ENCODE results near the gene ACOT7.
"Not testable (repeated sequence)": the region's sequence is repeated elsewhere in the genome, so short reads cannot be mapped to it uniquely, and the experiment has no call there.

Gene ACOT7

DNA sequence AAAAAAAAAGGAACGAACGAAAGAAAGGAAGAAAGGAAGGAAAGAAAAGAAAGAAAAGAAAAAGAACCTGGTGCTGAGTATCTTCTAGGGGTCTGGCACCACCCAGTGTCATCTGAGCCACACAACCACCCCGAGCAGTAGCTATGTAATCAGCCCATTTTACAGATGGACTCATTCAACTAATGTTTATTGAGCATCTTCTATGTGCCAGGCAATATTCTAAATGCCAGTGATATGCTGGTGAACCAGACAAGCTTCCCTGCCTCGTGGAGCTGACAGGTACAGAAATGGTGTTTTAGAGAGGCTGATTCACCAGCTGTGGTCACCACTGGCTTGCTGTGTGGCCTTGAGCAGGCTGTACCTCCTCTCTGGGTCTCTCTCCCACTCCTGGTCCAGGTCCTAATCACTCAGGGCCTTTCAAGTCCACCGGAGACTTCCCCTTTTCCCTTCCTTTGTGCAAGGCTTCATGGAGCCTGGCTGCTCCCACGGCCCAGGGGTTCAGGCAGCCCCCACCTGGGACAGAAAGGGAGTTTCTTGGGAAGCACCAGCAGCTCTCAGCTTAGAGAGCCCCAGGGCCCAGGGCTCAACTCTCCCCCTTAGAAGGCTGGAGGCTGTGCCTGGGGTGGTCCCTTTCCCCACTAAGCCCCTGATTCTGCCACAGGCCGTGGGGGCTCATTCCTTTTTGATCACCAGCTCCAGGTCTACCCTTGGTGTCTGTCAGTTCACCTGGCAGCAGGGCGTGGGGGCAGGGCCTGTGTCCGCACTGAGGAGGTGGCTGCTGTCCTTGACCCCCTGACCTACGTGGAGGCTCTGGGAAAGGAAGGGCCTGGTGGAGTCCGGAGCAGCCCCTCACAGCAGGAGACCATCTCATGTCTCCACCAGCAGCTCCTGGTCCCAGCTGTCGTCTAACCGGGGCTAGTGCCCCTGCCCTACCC, 38.3 kb upstream of the ACOT7 start:
- not testable (repeated sequence) for H3K4me3 ChIP-seq (ENCODE audit: low read length); H3K36me3 ChIP-seq (ENCODE audit: insufficient read depth, low read length); H3K9ac ChIP-seq (ENCODE audit: low read depth, low read length); H3K9me3 ChIP-seq (ENCODE audit: insufficient read depth, low read depth, low read length); H3K4me1 ChIP-seq (ENCODE audit: insufficient read depth, low read length); H3K27ac ChIP-seq (ENCODE audit: low read depth, low read length)
- WGBS = 70% methylated on average over 11 of the region's 13 CpGs
- H3K27me3 ChIP-seq (ENCODE audit: insufficient read depth, low read length) = peaks cover 13% of the 10 kb centered on the region

DNA sequence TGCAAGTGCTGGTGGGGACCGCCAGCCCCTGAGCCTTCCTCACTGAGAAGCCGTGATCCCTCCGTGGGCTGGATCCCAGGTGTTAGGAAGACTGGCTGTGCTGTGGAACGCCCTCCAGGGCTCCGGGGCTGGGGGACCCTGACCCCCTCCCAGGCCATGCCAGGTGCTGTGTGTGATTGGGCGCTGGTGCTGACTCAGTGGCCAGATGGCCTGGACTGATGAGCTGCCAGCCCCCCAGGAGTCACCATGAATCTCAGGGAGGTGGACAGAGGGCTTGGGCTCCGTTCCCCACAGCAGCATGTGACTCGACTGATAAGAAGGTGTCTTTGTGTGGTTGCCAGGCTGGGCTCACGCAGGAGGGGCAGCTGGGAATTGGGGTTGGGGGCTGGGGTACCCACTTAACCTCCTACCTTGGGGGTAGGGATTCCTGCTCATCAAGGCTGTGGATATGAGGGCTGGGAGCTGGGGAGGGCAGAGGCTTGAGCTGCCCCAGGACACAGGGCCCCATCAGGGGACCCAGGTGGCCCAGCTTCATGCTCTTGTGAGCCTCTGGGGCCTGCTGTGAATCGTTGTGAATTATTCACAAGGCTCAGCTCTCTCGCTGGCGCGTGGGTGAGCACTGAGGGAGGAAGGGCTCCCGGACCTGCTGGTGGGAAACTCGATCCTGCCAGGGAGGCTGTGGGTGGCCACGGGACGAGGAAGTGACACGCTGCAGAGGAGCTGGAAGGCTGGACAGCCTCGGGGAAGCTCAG, 36.3 kb upstream of the ACOT7 start:
- H3K9ac ChIP-seq (ENCODE audit: low read depth, low read length) = 0 out of 2 replicates have a peak overlapping the region, but pooled peaks have one; percentile 2
- H3K9me3 ChIP-seq (ENCODE audit: insufficient read depth, low read depth, low read length); H3K36me3 ChIP-seq (ENCODE audit: insufficient read depth, low read length); H3K27ac ChIP-seq (ENCODE audit: low read depth, low read length); H3K4me3 ChIP-seq (ENCODE audit: low read length); H3K4me1 ChIP-seq (ENCODE audit: insufficient read depth, low read length): not testable (repeated sequence)
- WGBS = 67% methylated on average over 19 of the region's 19 CpGs
- H3K27me3 ChIP-seq (ENCODE audit: insufficient read depth, low read length) = peaks cover 34% of the 10 kb centered on the region

- H3K27ac ChIP-seq (ENCODE audit: low read depth, low read length); H3K4me1 ChIP-seq (ENCODE audit: insufficient read depth, low read length); H3K9ac ChIP-seq (ENCODE audit: low read depth, low read length); H3K36me3 ChIP-seq (ENCODE audit: insufficient read depth, low read length); H3K4me3 ChIP-seq (ENCODE audit: low read length); H3K9me3 ChIP-seq (ENCODE audit: insufficient read depth, low read depth, low read length): not testable (repeated sequence)
- H3K27me3 ChIP-seq (ENCODE audit: insufficient read depth, low read length) = peaks cover 48% of the 10 kb centered on the region
- 75% methylated on average over 6 of the region's 6 CpGs for WGBS
Measured at GRCh38 chr1:6428453-6428852, 34.9 kb upstream of the ACOT7 start.

- 91% methylated on average over 26 of the region's 26 CpGs for WGBS
- H3K9me3 ChIP-seq (ENCODE audit: insufficient read depth, low read depth, low read length) = no peaks in the 10 kb centered on the region
- no peak overlapping the region for H3K27ac ChIP-seq (ENCODE audit: low read depth, low read length)
- H3K9ac ChIP-seq (ENCODE audit: low read depth, low read length) = no peak overlapping the region
- H3K36me3 ChIP-seq (ENCODE audit: insufficient read depth, low read length) = no peaks in the 10 kb centered on the region
- peaks cover 55% of the 10 kb centered on the region for H3K27me3 ChIP-seq (ENCODE audit: insufficient read depth, low read length)
- H3K4me1 ChIP-seq (ENCODE audit: insufficient read depth, low read length) = no peaks in the 10 kb centered on the region; the same call in 1 of the 2 replicates
- no peak overlapping the region for H3K4me3 ChIP-seq (ENCODE audit: low read length)
Measured at GRCh38 chr1:6427441-6428390, 34.1 kb upstream of the ACOT7 start.

GRCh38 chr1:6426972-6427350, 33.4 kb upstream of the ACOT7 start:
- H3K4me3 ChIP-seq (ENCODE audit: low read length) = no peak overlapping the region
- no peak overlapping the region for H3K9ac ChIP-seq (ENCODE audit: low read depth, low read length)
- H3K4me1 ChIP-seq (ENCODE audit: insufficient read depth, low read length) = no peaks in the 10 kb centered on the region; the same call in 1 of the 2 replicates
- WGBS = 93% methylated on average over 10 of the region's 10 CpGs
- H3K9me3 ChIP-seq (ENCODE audit: insufficient read depth, low read depth, low read length) = no peaks in the 10 kb centered on the region
- H3K27me3 ChIP-seq (ENCODE audit: insufficient read depth, low read length) = peaks cover 60% of the 10 kb centered on the region
- no peaks in the 10 kb centered on the region for H3K36me3 ChIP-seq (ENCODE audit: insufficient read depth, low read length)
- no peak overlapping the region for H3K27ac ChIP-seq (ENCODE audit: low read depth, low read length)

DNA sequence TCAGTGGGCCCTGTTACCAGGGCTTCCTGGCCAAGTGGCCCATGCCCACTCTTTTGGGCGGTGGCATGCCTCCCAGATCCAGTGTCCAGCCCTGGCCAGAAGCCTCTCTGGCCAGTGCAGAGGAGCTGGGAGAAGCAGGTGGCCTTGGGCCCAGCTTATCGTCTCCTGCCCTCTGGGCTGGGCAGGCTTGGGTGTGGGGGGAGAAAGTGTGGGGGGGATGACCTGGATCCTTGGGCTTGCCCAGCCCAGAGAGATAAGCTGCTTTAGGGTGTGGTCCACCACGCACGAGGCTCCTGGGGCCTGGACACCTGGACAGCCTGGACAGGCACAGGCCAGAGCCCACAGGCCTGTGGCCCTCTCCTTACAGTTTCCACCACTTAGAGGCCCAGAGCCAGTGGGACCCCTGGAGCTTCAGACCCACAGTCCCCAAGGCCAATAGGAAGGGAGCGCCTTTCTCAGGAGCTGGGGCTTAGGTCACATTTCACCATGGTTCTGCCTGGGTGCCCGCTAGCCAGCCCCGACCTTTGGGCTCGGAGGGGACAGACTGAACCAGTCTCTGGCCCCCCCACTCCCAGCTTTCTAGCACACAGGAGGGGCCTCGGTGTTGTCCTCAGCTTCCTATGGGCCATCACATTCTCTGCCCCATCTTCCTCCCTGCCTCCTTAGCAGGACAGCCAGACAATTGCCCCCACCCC, 32.9 kb upstream of the ACOT7 start:
- WGBS = 90% methylated on average over 9 of the region's 9 CpGs
- Histone ChIP-seq H3K4me1 (ENCODE audit: insufficient read depth, low read length) (no peaks in the 10 kb centered on the region; the same call in 1 of the 2 replicates), H3K4me3 (ENCODE audit: low read length) (no peak overlapping the region), H3K9me3 (ENCODE audit: insufficient read depth, low read depth, low read length) (no peaks in the 10 kb centered on the region), H3K27ac (ENCODE audit: low read depth, low read length) (no peak overlapping the region), H3K9ac (ENCODE audit: low read depth, low read length) (no peak overlapping the region), H3K36me3 (ENCODE audit: insufficient read depth, low read length) (no peaks in the 10 kb centered on the region), H3K27me3 (ENCODE audit: insufficient read depth, low read length) (peaks cover 65% of the 10 kb centered on the region)

- Histone ChIP-seq H3K4me3 (ENCODE audit: low read length) (no peak overlapping the region), H3K36me3 (ENCODE audit: insufficient read depth, low read length) (no peaks in the 10 kb centered on the region), H3K9ac (ENCODE audit: low read depth, low read length) (no peak overlapping the region), H3K27ac (ENCODE audit: low read depth, low read length) (no peak overlapping the region), H3K9me3 (ENCODE audit: insufficient read depth, low read depth, low read length) (no peaks in the 10 kb centered on the region), H3K4me1 (ENCODE audit: insufficient read depth, low read length) (no peaks in the 10 kb centered on the region; the same call in 1 of the 2 replicates), H3K27me3 (ENCODE audit: insufficient read depth, low read length) (peaks cover 73% of the 10 kb centered on the region)
- 84% methylated on average over 6 of the region's 6 CpGs for WGBS
Measured at GRCh38 chr1:6425658-6426057, 32.1 kb upstream of the ACOT7 start.

DNA sequence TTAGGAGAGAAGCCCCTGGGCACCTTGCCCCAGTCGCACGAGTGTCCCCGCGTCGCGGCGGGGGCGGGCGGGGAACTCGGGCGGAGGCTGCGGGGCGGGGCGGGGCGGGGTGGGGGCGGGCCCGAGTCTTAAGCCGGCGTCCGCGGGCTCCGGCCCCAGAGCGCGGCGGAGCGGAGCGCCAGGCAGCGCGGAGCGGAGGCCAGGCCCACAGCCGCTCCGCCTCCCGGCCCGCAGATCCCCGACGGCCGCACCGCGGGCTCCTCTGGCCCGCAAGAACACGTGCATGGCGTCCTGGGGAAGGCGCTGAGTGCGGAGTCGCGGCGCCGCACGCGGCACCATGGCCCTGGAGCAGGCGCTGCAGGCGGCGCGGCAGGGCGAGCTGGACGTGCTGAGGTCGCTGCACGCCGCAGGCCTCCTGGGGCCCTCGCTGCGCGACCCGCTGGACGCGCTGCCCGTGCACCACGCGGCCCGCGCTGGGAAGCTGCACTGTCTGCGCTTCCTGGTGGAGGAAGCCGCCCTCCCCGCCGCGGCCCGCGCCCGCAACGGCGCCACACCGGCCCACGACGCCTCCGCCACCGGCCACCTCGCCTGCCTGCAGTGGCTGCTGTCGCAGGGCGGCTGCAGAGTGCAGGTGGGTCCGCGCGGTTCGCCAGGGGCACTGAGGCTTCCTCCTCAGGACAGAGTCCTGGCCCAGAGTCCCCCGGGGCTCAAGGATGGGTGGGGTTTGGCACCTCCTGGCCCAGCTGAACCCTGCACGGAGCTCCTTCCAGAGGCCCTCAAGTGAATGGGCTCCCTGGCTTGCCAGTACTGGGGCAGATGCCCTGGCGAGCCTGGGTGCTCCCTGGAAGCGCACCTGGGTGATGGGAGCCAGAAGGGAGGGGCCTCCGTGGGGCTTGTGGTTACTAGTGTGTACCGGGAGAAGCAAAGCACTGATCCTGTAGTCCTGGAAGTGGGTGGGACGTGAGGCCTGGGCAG, 31.3 kb upstream of the ACOT7 start, which contains the start of gene ESPN:
Gene ESPN, plus strand, starts transcription at position 158 of the 975 bp plus-strand sequence. Its CDS starts 180 bp downstream, at position 338.
- 0 out of 2 replicates have a peak, but pooled peaks cover 4% of the 10 kb centered on the region for H3K4me1 ChIP-seq (ENCODE audit: insufficient read depth, low read length)
- H3K27ac ChIP-seq (ENCODE audit: low read depth, low read length) = no peak within 1 kb of the TSS
- no peaks in the 10 kb centered on the region for H3K9me3 ChIP-seq (ENCODE audit: insufficient read depth, low read depth, low read length)
- H3K36me3 ChIP-seq (ENCODE audit: insufficient read depth, low read length) = no peaks in the 10 kb centered on the region
- 10% methylated on average over 99 of the region's 99 CpGs for WGBS
- H3K9ac ChIP-seq (ENCODE audit: low read depth, low read length) = no peak within 1 kb of the TSS; the same call in 1 of the 2 replicates
- H3K27me3 ChIP-seq (ENCODE audit: insufficient read depth, low read length) = peaks cover 81% of the 10 kb centered on the region
- H3K4me3 ChIP-seq (ENCODE audit: low read length) = peak within 1 kb of the TSS; percentile 43

DNA sequence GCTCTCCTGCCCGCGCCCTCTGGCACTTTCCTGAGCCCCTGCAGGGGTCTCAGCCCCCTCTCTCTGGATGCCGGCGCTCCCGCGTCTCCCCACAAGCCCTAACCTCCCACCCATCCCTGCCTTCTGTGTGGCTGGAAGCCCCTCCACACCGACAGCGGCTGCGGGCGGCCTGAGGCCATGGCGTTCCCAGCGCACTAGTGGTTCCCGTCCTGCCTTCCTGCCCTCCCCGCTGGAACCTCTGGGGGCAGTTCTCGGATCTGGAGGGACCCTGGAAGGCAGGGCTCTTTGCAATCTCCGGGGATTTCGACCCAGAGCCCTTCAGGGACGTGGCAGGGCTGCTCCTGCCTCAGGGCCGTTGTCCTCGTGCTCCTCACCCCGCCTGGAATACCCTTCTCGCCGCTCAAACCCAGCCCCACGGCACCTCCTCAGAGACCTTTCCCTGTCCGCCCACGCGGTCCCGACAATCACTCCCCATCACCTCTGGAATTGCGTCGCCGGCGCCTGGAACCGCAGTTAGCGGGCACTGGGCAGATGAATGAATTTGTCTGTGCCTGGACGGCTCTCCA, 30.5 kb upstream of the ACOT7 start:
- Histone ChIP-seq H3K9me3 (ENCODE audit: insufficient read depth, low read depth, low read length) (no peaks in the 10 kb centered on the region), H3K36me3 (ENCODE audit: insufficient read depth, low read length) (no peaks in the 10 kb centered on the region), H3K4me3 (ENCODE audit: low read length) (peak overlapping the region; percentile 26; the same call in 1 of the 2 replicates), H3K9ac (ENCODE audit: low read depth, low read length) (no peak overlapping the region), H3K4me1 (ENCODE audit: insufficient read depth, low read length) (0 out of 2 replicates have a peak, but pooled peaks cover 4% of the 10 kb centered on the region), H3K27me3 (ENCODE audit: insufficient read depth, low read length) (peaks cover 88% of the 10 kb centered on the region), H3K27ac (ENCODE audit: low read depth, low read length) (no peak overlapping the region)
- 8% methylated on average over 35 of the region's 35 CpGs for WGBS
